Sigmoid colon (tissue), 4 donors: ENCODE measurements around the gene NAA35.

Experiments used
- POLR2A ChIP-seq, 2 donors: fragments of 450-650 bp; IDR thresholded peaks; one replicate each; pipeline ENCODE4 v1.6.1; 2016; ENCODE audit warnings: antibody characterized with exemption in 2 of 2, mild to moderate bottlenecking in 2 of 2, moderate library complexity in 2 of 2
- POLR2AphosphoS5 ChIP-seq, 4 donors: sonication (generic); formaldehyde crosslinking; IDR thresholded peaks; one replicate each; pipeline ENCODE4 v1.6.1; 2017; ENCODE audit warnings: antibody characterized with exemption in 4 of 4
- TF ChIP-seq, protein P1 (sequence below), 4 experiments: fragments of 450-650 bp in 3 of 4; fragments of 200-600 bp in 1 of 4; IDR thresholded peaks; one replicate each; pipeline ENCODE4 v1.5.1; 2016 to 2019; ENCODE audit warnings: antibody characterized with exemption in 4 of 4, mild to moderate bottlenecking in 3 of 4, moderate library complexity in 2 of 4

GRCh38 chr9:85964949-85965348 lies 24.0 kb downstream of the NAA35 start:
- TF ChIP-seq, protein P1, sequence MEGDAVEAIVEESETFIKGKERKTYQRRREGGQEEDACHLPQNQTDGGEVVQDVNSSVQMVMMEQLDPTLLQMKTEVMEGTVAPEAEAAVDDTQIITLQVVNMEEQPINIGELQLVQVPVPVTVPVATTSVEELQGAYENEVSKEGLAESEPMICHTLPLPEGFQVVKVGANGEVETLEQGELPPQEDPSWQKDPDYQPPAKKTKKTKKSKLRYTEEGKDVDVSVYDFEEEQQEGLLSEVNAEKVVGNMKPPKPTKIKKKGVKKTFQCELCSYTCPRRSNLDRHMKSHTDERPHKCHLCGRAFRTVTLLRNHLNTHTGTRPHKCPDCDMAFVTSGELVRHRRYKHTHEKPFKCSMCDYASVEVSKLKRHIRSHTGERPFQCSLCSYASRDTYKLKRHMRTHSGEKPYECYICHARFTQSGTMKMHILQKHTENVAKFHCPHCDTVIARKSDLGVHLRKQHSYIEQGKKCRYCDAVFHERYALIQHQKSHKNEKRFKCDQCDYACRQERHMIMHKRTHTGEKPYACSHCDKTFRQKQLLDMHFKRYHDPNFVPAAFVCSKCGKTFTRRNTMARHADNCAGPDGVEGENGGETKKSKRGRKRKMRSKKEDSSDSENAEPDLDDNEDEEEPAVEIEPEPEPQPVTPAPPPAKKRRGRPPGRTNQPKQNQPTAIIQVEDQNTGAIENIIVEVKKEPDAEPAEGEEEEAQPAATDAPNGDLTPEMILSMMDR (IDR thresholded peaks at IDR 0.05), result no peak
- TF ChIP-seq POLR2AphosphoS5 (IDR thresholded peaks at IDR 0.05), result no peak
- no peak for TF ChIP-seq POLR2A (IDR thresholded peaks at IDR 0.05)
